HepG2 (cell line): ENCODE measurements around the gene OGFR. TPM values are rescaled to one million over a fixed set of nuclear protein-coding genes. Genes with fewer than 3 reads are reported as not detected.

Experiments used
- ARID2 ChIP-seq: sonication (generic); formaldehyde crosslinking; IDR thresholded peaks from 2 replicates; pipeline ENCODE4 v1.8.1; 2022; ENCODE audit warnings: mild to moderate bottlenecking, missing genetic modification reagents, borderline replicate concordance
- ATF7 ChIP-seq, 2 experiments: fragments of 450-650 bp in 1 of 2; sonication (generic) in 1 of 2; formaldehyde crosslinking in 1 of 2; IDR thresholded peaks; 2 replicates each; pipeline versions ENCODE4 v1.4.0 to v1.6.1; 2016 to 2020; ENCODE audit warnings: antibody characterized with exemption in 1 of 2, mild to moderate bottlenecking in 1 of 2, missing genetic modification reagents in 1 of 2
- FOXK1 ChIP-seq: sonication (generic); formaldehyde crosslinking; IDR thresholded peaks from 2 replicates; pipeline ENCODE4 v1.4.0; 2020; ENCODE audit warnings: low read depth, missing genetic modification reagents, borderline replicate concordance
- HCFC1 ChIP-seq: fragments of 150-350 bp; IDR thresholded peaks from 2 replicates; pipeline ENCODE4 v1.6.1; 2014; ENCODE audit warnings: low read depth, low read length
- NFE2L1 ChIP-seq: sonication (generic); formaldehyde crosslinking; IDR thresholded peaks from 2 replicates; pipeline ENCODE4 v1.4.0; 2020; ENCODE audit warnings: missing genetic modification reagents, mild to moderate bottlenecking, borderline replicate concordance
- RXRA ChIP-seq: sonication (generic); formaldehyde crosslinking; IDR thresholded peaks from 2 replicates; pipeline ENCODE4 v1.5.1; 2020; ENCODE audit warnings: missing genetic modification reagents
- ZNF136 ChIP-seq: sonication (generic); formaldehyde crosslinking; IDR thresholded peaks from 2 replicates; pipeline ENCODE4 v1.8.1; 2022; ENCODE audit warnings: low read depth, mild to moderate bottlenecking, moderate library complexity, missing genetic modification reagents
- ZNF30 ChIP-seq: sonication (generic); formaldehyde crosslinking; IDR thresholded peaks from 2 replicates; pipeline ENCODE4 v1.5.0; 2020; ENCODE audit warnings: mild to moderate bottlenecking, missing genetic modification reagents
- ZNF431 ChIP-seq: sonication (generic); formaldehyde crosslinking; IDR thresholded peaks from 2 replicates; pipeline ENCODE4 v1.9.0; 2022; ENCODE audit warnings: missing genetic modification reagents, low read depth, mild to moderate bottlenecking, borderline replicate concordance
- polyA plus RNA-seq, 8 experiments: library from polyadenylated mRNA; depleted of rRNA in 3 of 8; stranded (reverse) in 7 of 8; unstranded in 1 of 8; fragments of >200 nt; fragmentation: Illumina TruSeq in 4 of 8; extraction: Trizol in 4 of 8; gene quantifications; 2 replicates each; pipeline versions ENCODE4 v1.2.1 to v1.2.3, GENCODE V29; 2011 to 2016; ENCODE audit warnings: low read depth in 4 of 8, missing spikeins in 1 of 8, mixed read lengths in 1 of 8; ENCODE audit not compliant: insufficient read depth in 1 of 8
- total RNA-seq, 5 experiments: library from RNA; depleted of rRNA; stranded (reverse); fragments of >200 nt; fragmentation: Illumina TruSeq; extraction: Trizol; gene quantifications; 2 replicates each; pipeline ENCODE4 v1.2.3, GENCODE V29; 2016; ENCODE audit warnings: low read depth in 1 of 5
- TF ChIP-seq, protein P1 (sequence below): sonication (generic); formaldehyde crosslinking; IDR thresholded peaks from 2 replicates; pipeline ENCODE4 v1.8.0; 2022; ENCODE audit warnings: missing genetic modification reagents, mild to moderate bottlenecking, inconsistent platforms, borderline replicate concordance
- TF ChIP-seq, protein P2 (sequence below): sonication (generic); formaldehyde crosslinking; IDR thresholded peaks from 2 replicates; pipeline ENCODE4 v1.4.0; 2020; ENCODE audit warnings: missing genetic modification reagents, borderline replicate concordance
- TF ChIP-seq, protein P3 (sequence below): sonication (generic); formaldehyde crosslinking; conservative IDR thresholded peaks from 2 replicates; pipeline ENCODE4 v1.5.0; 2020; ENCODE audit warnings: missing genetic modification reagents
- TF ChIP-seq, protein P4 (sequence below): IDR thresholded peaks from 2 replicates; pipeline ENCODE4 v1.6.1; 2016; ENCODE audit warnings: low read depth, control low read depth
- TF ChIP-seq, protein P5 (sequence below): sonication (generic); formaldehyde crosslinking; IDR thresholded peaks from 2 replicates; pipeline ENCODE4 v1.4.0; 2020; ENCODE audit warnings: missing genetic modification reagents
- TF ChIP-seq, protein P6 (sequence below): sonication (generic); formaldehyde crosslinking; IDR thresholded peaks from 2 replicates; pipeline ENCODE4 v1.5.1; 2020; ENCODE audit warnings: mild to moderate bottlenecking, missing genetic modification reagents, borderline replicate concordance

Gene OGFR
- total and polyA plus RNA-seq, 2 of the 13 experiments (the other 11 are each of a cell fraction or from before 2014, with no cell fraction given), result 47.7 to 81.8 TPM

DNA sequence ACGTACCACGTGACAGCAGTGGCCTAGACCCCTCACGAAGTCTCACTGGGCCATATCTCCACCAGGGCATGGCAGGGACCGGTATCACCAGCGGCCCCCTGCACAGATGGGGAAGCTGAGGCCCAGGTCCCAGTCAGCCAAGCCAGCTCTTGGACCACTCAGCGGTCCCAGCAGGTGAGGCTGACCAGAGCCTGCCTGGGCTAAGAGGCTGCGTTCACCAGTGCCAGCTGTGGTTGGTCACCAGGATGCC is 11.0 kb upstream of the OGFR start (continued):
- TF ChIP-seq, protein P1, sequence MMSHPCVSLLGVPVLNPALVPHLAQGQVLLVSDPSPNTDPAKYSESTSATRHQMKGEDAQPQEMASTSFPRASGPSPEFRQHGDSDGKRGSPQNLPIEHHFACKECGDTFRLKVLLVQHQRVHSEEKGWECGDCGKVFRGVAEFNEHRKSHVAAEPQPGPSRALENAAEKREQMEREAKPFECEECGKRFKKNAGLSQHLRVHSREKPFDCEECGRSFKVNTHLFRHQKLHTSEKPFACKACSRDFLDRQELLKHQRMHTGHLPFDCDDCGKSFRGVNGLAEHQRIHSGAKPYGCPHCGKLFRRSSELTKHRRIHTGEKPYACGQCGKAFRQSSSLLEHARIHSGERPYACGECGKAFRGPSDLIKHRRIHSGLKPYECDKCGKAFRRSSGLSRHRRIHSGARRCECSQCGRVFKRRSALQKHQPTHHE, result no peak
- peak; percentile 57; the same call in 1 of the 2 replicates for TF ChIP-seq RXRA (CRISPR knock-in tag)
- TF ChIP-seq, protein P2, sequence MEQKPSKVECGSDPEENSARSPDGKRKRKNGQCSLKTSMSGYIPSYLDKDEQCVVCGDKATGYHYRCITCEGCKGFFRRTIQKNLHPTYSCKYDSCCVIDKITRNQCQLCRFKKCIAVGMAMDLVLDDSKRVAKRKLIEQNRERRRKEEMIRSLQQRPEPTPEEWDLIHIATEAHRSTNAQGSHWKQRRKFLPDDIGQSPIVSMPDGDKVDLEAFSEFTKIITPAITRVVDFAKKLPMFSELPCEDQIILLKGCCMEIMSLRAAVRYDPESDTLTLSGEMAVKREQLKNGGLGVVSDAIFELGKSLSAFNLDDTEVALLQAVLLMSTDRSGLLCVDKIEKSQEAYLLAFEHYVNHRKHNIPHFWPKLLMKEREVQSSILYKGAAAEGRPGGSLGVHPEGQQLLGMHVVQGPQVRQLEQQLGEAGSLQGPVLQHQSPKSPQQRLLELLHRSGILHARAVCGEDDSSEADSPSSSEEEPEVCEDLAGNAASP (CRISPR knock-in tag), result no peak
- TF ChIP-seq, protein P3, sequence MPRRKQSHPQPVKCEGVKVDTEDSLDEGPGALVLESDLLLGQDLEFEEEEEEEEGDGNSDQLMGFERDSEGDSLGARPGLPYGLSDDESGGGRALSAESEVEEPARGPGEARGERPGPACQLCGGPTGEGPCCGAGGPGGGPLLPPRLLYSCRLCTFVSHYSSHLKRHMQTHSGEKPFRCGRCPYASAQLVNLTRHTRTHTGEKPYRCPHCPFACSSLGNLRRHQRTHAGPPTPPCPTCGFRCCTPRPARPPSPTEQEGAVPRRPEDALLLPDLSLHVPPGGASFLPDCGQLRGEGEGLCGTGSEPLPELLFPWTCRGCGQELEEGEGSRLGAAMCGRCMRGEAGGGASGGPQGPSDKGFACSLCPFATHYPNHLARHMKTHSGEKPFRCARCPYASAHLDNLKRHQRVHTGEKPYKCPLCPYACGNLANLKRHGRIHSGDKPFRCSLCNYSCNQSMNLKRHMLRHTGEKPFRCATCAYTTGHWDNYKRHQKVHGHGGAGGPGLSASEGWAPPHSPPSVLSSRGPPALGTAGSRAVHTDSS (CRISPR knock-in tag), result peak; percentile 95; the same call in 1 of the 2 replicates
- TF ChIP-seq, protein P4, sequence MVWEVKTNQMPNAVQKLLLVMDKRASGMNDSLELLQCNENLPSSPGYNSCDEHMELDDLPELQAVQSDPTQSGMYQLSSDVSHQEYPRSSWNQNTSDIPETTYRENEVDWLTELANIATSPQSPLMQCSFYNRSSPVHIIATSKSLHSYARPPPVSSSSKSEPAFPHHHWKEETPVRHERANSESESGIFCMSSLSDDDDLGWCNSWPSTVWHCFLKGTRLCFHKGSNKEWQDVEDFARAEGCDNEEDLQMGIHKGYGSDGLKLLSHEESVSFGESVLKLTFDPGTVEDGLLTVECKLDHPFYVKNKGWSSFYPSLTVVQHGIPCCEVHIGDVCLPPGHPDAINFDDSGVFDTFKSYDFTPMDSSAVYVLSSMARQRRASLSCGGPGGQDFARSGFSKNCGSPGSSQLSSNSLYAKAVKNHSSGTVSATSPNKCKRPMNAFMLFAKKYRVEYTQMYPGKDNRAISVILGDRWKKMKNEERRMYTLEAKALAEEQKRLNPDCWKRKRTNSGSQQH (CRISPR knock-in tag), result 0 out of 2 replicates have a peak, but pooled peaks have one; percentile 21
- TF ChIP-seq NFE2L1 (CRISPR knock-in tag), result peak; percentile 90; the same call in 1 of the 2 replicates
- no peak for TF ChIP-seq ATF7 (IDR thresholded peaks at IDR 0.05)
- no peak for TF ChIP-seq ATF7 (CRISPR knock-in tag; IDR thresholded peaks at IDR 0.05)
- TF ChIP-seq, protein P5, sequence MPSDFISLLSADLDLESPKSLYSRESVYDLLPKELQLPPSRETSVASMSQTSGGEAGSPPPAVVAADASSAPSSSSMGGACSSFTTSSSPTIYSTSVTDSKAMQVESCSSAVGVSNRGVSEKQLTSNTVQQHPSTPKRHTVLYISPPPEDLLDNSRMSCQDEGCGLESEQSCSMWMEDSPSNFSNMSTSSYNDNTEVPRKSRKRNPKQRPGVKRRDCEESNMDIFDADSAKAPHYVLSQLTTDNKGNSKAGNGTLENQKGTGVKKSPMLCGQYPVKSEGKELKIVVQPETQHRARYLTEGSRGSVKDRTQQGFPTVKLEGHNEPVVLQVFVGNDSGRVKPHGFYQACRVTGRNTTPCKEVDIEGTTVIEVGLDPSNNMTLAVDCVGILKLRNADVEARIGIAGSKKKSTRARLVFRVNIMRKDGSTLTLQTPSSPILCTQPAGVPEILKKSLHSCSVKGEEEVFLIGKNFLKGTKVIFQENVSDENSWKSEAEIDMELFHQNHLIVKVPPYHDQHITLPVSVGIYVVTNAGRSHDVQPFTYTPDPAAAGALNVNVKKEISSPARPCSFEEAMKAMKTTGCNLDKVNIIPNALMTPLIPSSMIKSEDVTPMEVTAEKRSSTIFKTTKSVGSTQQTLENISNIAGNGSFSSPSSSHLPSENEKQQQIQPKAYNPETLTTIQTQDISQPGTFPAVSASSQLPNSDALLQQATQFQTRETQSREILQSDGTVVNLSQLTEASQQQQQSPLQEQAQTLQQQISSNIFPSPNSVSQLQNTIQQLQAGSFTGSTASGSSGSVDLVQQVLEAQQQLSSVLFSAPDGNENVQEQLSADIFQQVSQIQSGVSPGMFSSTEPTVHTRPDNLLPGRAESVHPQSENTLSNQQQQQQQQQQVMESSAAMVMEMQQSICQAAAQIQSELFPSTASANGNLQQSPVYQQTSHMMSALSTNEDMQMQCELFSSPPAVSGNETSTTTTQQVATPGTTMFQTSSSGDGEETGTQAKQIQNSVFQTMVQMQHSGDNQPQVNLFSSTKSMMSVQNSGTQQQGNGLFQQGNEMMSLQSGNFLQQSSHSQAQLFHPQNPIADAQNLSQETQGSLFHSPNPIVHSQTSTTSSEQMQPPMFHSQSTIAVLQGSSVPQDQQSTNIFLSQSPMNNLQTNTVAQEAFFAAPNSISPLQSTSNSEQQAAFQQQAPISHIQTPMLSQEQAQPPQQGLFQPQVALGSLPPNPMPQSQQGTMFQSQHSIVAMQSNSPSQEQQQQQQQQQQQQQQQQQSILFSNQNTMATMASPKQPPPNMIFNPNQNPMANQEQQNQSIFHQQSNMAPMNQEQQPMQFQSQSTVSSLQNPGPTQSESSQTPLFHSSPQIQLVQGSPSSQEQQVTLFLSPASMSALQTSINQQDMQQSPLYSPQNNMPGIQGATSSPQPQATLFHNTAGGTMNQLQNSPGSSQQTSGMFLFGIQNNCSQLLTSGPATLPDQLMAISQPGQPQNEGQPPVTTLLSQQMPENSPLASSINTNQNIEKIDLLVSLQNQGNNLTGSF (CRISPR knock-in tag), result peak; percentile 48; the same call in 1 of the 2 replicates
- TF ChIP-seq HCFC1, result 0 out of 2 replicates have a peak, but pooled peaks have one; percentile 30
- TF ChIP-seq ZNF30 (CRISPR knock-in tag), result 0 out of 2 replicates have a peak, but pooled peaks have one; percentile 58
- no peak for TF ChIP-seq FOXK1 (CRISPR knock-in tag)
- TF ChIP-seq ZNF431, result no peak
- no peak for TF ChIP-seq ARID2
- no peak for TF ChIP-seq ZNF136 (CRISPR knock-in tag)
- TF ChIP-seq, protein P6, sequence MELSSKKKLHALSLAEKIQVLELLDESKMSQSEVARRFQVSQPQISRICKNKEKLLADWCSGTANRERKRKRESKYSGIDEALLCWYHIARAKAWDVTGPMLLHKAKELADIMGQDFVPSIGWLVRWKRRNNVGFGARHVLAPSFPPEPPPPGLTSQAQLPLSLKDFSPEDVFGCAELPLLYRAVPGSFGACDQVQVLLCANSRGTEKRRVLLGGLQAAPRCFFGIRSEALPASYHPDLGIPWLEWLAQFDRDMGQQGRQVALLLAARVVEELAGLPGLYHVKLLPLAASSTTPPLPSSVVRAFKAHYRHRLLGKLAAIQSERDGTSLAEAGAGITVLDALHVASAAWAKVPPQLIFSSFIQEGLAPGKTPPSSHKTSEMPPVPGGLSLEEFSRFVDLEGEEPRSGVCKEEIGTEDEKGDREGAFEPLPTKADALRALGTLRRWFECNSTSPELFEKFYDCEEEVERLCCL (CRISPR knock-in tag), result 0 out of 2 replicates have a peak, but pooled peaks have one; percentile 34
